Osteocyte (in vitro differentiated cells): Measurements from ENCODE around the gene CFAP46. TPM values are rescaled to one million over a fixed set of nuclear protein-coding genes. Genes with fewer than 3 reads are reported as not detected.

Experiments used
- DNase-seq: peaks from one replicate; pipeline ENCODE4 v3.0.0; 2021; ENCODE audit warnings: mixed read lengths; ENCODE audit not compliant: unreplicated experiment; ENCODE audit errors: extremely low spot score
- H3K27ac Mint-ChIP-seq: one replicate; pipeline ENCODE4 v1.8.0; 2021; ENCODE audit warnings: mild to moderate bottlenecking, mixed read lengths; ENCODE audit not compliant: unreplicated experiment
- H3K27me3 Mint-ChIP-seq: one replicate; pipeline ENCODE4 v1.8.0; 2021; ENCODE audit warnings: mixed read lengths; ENCODE audit not compliant: unreplicated experiment
- H3K36me3 Mint-ChIP-seq: one replicate; pipeline ENCODE4 v1.8.0; 2021; ENCODE audit warnings: mixed read lengths; ENCODE audit not compliant: unreplicated experiment
- H3K4me1 Mint-ChIP-seq: one replicate; pipeline ENCODE4 v1.8.0; 2021; ENCODE audit warnings: mixed read lengths; ENCODE audit not compliant: unreplicated experiment
- H3K4me3 Mint-ChIP-seq: one replicate; pipeline ENCODE4 v1.8.0; 2021; ENCODE audit warnings: mild to moderate bottlenecking, moderate library complexity, mixed read lengths; ENCODE audit not compliant: unreplicated experiment
- H3K9me3 Mint-ChIP-seq: one replicate; pipeline ENCODE4 v1.8.0; 2021; ENCODE audit warnings: mixed read lengths; ENCODE audit not compliant: unreplicated experiment
- total RNA-seq: library from RNA; stranded (reverse); gene quantifications from 2 replicates; pipeline ENCODE4 v1.2.1, GENCODE V29; 2021
- TF ChIP-seq, protein P1 (sequence below): fragments of 200-600 bp; sonication (generic); IDR thresholded peaks from 2 replicates; pipeline ENCODE4 v1.5.0; 2021; ENCODE audit warnings: antibody characterized with exemption, mild to moderate bottlenecking, moderate library complexity

Gene CFAP46
- total RNA-seq, 1 donor from 2014 or later: 0.56 TPM

DNA sequence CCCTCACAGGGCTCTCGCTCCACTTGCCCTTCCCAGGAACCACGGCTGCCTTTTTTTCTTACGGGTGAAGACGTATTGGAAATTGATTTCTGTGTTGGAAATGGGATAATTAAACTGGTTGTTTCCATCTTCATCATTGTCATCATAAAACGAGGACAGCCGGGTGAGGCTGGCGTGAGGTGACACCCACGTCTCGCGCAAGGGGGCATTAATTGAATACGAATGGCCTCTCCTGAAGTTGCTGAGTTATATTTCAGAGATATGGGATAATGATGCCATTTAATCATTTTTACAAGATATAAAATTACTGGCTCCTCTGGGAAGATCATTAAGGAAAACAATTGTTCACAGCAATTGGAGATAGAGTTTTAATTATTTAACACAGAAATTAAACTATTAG is 138.1 kb downstream of the CFAP46 start:
- Mint-ChIP-seq H3K4me3 (no peak overlapping the region), H3K4me1 (no peaks in the 10 kb centered on the region), H3K9me3 (no peaks in the 10 kb centered on the region), H3K27me3 (peaks cover 2% of the 10 kb centered on the region), H3K36me3 (no peaks in the 10 kb centered on the region), H3K27ac (no peak overlapping the region)
- no peak for DNase-seq
- TF ChIP-seq, protein P1, sequence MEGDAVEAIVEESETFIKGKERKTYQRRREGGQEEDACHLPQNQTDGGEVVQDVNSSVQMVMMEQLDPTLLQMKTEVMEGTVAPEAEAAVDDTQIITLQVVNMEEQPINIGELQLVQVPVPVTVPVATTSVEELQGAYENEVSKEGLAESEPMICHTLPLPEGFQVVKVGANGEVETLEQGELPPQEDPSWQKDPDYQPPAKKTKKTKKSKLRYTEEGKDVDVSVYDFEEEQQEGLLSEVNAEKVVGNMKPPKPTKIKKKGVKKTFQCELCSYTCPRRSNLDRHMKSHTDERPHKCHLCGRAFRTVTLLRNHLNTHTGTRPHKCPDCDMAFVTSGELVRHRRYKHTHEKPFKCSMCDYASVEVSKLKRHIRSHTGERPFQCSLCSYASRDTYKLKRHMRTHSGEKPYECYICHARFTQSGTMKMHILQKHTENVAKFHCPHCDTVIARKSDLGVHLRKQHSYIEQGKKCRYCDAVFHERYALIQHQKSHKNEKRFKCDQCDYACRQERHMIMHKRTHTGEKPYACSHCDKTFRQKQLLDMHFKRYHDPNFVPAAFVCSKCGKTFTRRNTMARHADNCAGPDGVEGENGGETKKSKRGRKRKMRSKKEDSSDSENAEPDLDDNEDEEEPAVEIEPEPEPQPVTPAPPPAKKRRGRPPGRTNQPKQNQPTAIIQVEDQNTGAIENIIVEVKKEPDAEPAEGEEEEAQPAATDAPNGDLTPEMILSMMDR: no peak

DNA sequence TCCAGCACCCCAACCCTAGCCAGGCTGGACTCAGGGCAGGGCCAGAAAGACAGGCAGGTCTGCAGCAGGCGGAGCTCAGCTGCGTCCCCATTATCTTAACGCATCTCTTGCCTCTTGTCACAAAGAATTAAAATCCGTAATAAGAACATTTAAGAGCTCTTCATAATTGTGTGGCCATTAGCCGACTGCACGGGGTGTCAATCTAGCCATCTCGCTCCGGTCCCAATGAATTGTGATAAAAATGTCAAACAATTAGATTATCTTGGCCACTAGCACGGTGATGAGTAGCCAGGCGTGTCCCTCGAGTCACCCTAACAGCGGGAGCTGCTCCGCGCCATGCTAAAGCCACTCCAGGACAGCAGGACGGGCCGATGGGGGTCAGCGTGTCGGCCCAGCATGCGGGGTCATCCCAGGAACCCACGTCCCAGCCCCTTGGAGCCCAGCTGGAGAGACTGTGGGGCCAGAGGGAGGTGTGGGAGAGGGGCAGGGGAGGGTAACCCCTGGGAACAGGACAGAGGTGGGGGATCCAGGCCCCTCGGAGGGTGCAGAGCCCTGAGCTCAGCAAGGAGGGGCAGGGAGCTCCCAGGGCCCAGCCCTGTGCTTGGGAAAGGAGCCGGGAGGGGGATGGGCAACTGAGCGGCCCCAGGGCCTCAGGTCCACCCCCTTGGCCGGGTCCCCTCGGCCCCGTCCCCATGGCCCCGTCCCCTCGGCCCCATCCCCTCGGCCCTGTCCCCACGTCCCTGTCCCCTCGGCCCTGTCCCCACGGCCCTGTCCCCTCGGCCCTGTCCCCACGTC is 138.8 kb downstream of the CFAP46 start:
- Mint-ChIP-seq H3K27ac (no peak overlapping the region), H3K36me3 (no peaks in the 10 kb centered on the region), H3K4me1 (no peaks in the 10 kb centered on the region), H3K4me3 (no peak overlapping the region), H3K27me3 (peaks cover 2% of the 10 kb centered on the region), H3K9me3 (no peaks in the 10 kb centered on the region)
- no peak for DNase-seq
- TF ChIP-seq, protein P1: no peak

DNA sequence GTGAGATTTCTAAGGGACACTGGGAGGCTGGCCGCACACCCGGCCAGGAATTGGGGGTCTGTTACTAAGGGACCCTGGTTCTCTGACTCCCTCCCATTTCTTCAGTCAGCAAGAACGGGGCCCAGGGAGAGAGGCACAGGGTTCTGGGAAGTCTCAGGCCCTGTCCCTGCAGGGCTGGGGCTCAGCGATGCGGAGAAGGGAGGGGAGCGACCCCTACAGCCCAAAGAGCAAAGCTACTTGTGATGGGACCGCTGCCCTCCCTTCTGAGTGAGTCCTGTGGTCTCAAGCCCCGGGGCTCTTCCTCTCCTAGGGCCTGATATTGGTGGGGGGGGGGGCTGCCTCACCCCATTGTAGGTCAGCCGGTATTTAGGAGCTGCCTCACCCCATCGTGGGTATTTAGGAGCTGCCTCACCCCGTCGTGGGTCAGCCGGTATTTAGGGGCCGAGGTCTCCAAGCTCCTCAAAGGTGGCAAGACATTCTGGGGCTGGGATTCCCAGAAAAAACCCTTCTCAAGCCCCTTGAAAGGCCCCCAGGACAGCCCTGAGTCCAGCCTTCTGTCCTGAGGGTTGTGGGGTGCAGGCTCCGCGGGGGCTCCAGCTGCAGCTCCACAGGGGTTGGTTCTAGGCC is 139.6 kb downstream of the CFAP46 start:
- no peaks in the 10 kb centered on the region for H3K4me1 Mint-ChIP-seq
- H3K9me3 Mint-ChIP-seq: no peaks in the 10 kb centered on the region
- no peak for DNase-seq
- H3K27me3 Mint-ChIP-seq: peaks cover 2% of the 10 kb centered on the region
- H3K36me3 Mint-ChIP-seq: no peaks in the 10 kb centered on the region
- TF ChIP-seq, protein P1: no peak
- H3K27ac Mint-ChIP-seq: no peak overlapping the region
- H3K4me3 Mint-ChIP-seq: no peak overlapping the region

DNA sequence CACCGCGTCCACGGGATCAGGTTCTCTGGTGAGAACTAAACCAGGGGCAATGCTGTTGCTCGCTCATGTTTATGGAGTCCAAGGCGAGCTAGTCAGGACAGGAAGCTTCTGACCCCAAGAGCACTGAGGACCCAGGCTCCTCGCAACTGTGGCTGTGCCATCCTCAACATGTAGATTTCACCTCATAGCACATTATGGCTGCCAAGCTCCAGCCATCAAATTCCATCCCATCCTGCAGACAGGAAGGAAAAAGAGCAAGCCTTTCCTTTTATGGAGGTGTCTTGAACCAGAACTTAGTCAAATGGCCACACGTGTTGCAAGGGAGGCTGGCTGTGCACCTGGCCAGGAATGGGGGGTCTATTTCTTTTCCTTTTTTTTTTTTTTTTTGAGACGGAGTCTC is 140.3 kb downstream of the CFAP46 start:
- Mint-ChIP-seq H3K4me1 (no peaks in the 10 kb centered on the region), H3K27me3 (peaks cover 2% of the 10 kb centered on the region), H3K9me3 (no peaks in the 10 kb centered on the region), H3K4me3 (no peak overlapping the region), H3K36me3 (no peaks in the 10 kb centered on the region), H3K27ac (no peak overlapping the region)
- DNase-seq: no peak
- TF ChIP-seq, protein P1: no peak

DNA sequence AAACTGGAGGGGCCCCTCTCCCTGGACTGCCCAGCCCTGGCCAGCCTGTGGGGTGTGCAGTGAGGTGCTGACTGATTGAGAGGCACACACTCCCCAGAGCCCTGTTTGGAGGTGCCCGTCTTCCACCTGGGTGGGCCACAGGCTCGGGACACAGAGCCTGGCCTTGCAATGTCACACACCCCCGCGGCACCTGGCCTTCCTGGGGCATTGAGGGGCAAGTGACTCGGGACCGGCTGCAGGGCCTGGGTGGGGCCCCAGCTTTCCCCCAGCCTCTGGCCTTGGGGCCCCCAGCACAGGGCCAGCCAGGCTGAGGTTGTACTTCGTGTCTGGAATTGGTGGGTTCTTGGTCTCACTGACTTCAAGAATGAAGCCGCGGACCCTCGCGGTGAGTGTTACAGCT is 142.5 kb downstream of the CFAP46 start:
- no peaks in the 10 kb centered on the region for H3K36me3 Mint-ChIP-seq
- H3K4me1 Mint-ChIP-seq: no peaks in the 10 kb centered on the region
- H3K9me3 Mint-ChIP-seq: no peaks in the 10 kb centered on the region
- no peaks in the 10 kb centered on the region for H3K27me3 Mint-ChIP-seq
- no peak for DNase-seq
- TF ChIP-seq, protein P1: no peak
- H3K27ac Mint-ChIP-seq: no peak overlapping the region
- no peak overlapping the region for H3K4me3 Mint-ChIP-seq
